Stomach (tissue), 4 donors: Measurements from ENCODE around the gene MCC.

ENCODE experiments used
- POLR2A ChIP-seq, 4 donors: fragments of 450-650 bp; IDR thresholded peaks; one replicate each; pipeline ENCODE4 v1.6.1; 2016; ENCODE audit warnings: antibody characterized with exemption in 4 of 4, control low read depth in 2 of 4, mild to moderate bottlenecking in 1 of 4, moderate library complexity in 1 of 4
- TF ChIP-seq, protein P1 (sequence below), 7 experiments: fragments of 450-650 bp in 4 of 7; fragments of 200-600 bp in 3 of 7; sonication (generic) in 3 of 7; IDR thresholded peaks; one replicate each; pipeline ENCODE4 v1.5.1; 2016 to 2019; ENCODE audit warnings: antibody characterized with exemption in 7 of 7, control low read depth in 2 of 7, mild to moderate bottlenecking in 1 of 7

DNA sequence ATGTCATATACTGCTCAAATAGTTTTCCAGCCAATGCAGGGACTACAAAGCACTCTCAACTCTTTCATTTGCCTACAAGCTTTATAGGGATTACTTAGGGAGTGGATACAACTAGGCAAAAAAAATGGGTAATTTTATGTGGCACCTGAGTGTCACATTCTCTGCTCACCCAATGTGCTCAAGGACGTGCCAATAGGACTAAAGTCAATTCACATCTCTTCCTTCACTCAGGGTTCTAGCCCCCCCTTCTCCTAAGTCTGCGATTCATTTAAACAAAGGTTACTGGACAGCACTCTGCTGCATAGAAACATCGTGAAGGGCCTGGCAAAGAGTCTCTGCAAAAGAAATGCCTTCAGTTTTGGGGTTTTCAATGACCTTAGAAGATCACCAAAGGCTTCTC, 195.8 kb downstream of the MCC start:
- TF ChIP-seq, protein P1, sequence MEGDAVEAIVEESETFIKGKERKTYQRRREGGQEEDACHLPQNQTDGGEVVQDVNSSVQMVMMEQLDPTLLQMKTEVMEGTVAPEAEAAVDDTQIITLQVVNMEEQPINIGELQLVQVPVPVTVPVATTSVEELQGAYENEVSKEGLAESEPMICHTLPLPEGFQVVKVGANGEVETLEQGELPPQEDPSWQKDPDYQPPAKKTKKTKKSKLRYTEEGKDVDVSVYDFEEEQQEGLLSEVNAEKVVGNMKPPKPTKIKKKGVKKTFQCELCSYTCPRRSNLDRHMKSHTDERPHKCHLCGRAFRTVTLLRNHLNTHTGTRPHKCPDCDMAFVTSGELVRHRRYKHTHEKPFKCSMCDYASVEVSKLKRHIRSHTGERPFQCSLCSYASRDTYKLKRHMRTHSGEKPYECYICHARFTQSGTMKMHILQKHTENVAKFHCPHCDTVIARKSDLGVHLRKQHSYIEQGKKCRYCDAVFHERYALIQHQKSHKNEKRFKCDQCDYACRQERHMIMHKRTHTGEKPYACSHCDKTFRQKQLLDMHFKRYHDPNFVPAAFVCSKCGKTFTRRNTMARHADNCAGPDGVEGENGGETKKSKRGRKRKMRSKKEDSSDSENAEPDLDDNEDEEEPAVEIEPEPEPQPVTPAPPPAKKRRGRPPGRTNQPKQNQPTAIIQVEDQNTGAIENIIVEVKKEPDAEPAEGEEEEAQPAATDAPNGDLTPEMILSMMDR (IDR thresholded peaks at IDR 0.05): no peak
- TF ChIP-seq POLR2A (IDR thresholded peaks at IDR 0.05): no peak
